H9 (cell line): Measurements from ENCODE around the gene LRRC8B. TPM values are rescaled to one million over a fixed set of nuclear protein-coding genes. Genes with fewer than 3 reads are reported as not detected.

Source experiments
- DNase-seq: peaks from one replicate; pipeline ENCODE4 v3.0.0-alpha.2; 2017
- H2AFZ ChIP-seq: one replicate; pipeline ENCODE4 v1.6.1; 2013; ENCODE audit warnings: mild to moderate bottlenecking, low read length, control low read depth, moderate library complexity
- H2AK5ac ChIP-seq: 2 replicates; pipeline ENCODE4 v1.6.1; 2013; ENCODE audit warnings: low read length, control low read depth, mixed read lengths; ENCODE audit not compliant: insufficient read length
- H2BK120ac ChIP-seq: one replicate; pipeline ENCODE4 v1.6.1; 2013; ENCODE audit warnings: low read depth, mild to moderate bottlenecking, low read length, control low read depth, inconsistent platforms; ENCODE audit not compliant: poor library complexity, severe bottlenecking
- H2BK12ac ChIP-seq: 2 replicates; pipeline ENCODE4 v1.6.1; 2013; ENCODE audit warnings: low read length, control low read depth, mixed read lengths, low read depth; ENCODE audit not compliant: insufficient read length
- H2BK15ac ChIP-seq: 2 replicates; pipeline ENCODE4 v1.6.1; 2013; ENCODE audit warnings: low read depth, low read length, control low read depth
- H2BK20ac ChIP-seq: one replicate; pipeline ENCODE4 v1.6.1; 2013; ENCODE audit warnings: low read depth, mild to moderate bottlenecking, low read length, control low read depth, inconsistent platforms; ENCODE audit not compliant: poor library complexity, severe bottlenecking
- H2BK5ac ChIP-seq: 2 replicates; pipeline ENCODE4 v1.6.1; 2013; ENCODE audit warnings: low read length, control low read depth, mixed read lengths; ENCODE audit not compliant: insufficient read length
- H3K14ac ChIP-seq: 2 replicates; pipeline ENCODE4 v1.6.1; 2013; ENCODE audit warnings: low read length, control low read depth; ENCODE audit not compliant: insufficient read depth
- H3K18ac ChIP-seq: 2 replicates; pipeline ENCODE4 v1.6.1; 2013; ENCODE audit warnings: low read depth, mild to moderate bottlenecking, mixed read lengths, low read length, control low read depth; ENCODE audit not compliant: insufficient read length
- H3K23ac ChIP-seq: 2 replicates; pipeline ENCODE4 v1.6.1; 2013; ENCODE audit warnings: low read length, control low read depth, mixed read lengths, low read depth; ENCODE audit not compliant: insufficient read length
- H3K23me2 ChIP-seq: 2 replicates; pipeline ENCODE4 v1.6.1; 2013; ENCODE audit warnings: low read depth, mild to moderate bottlenecking, mixed read lengths, low read length, control low read depth; ENCODE audit not compliant: insufficient read length, poor library complexity, severe bottlenecking
- H3K27ac ChIP-seq: 2 replicates; pipeline ENCODE4 v1.5.1; 2013; ENCODE audit warnings: low read length, control low read depth, mixed read lengths, low read depth; ENCODE audit not compliant: insufficient read length
- H3K27me3 ChIP-seq: 2 replicates; pipeline ENCODE4 v1.6.1; 2013; ENCODE audit warnings: low read length, control low read depth, inconsistent platforms; ENCODE audit not compliant: insufficient read depth
- H3K4ac ChIP-seq: 2 replicates; pipeline ENCODE4 v1.6.1; 2013; ENCODE audit warnings: low read depth, mild to moderate bottlenecking, control low read depth, inconsistent platforms, low read length, moderate library complexity
- H3K4me1 ChIP-seq: 2 replicates; pipeline ENCODE4 v1.6.1; 2013; ENCODE audit warnings: low read length, control low read depth, inconsistent platforms; ENCODE audit not compliant: insufficient read depth
- H3K4me2 ChIP-seq: 2 replicates; pipeline ENCODE4 v1.6.1; 2013; ENCODE audit warnings: low read length, control low read depth, mixed read lengths; ENCODE audit not compliant: insufficient read length, insufficient read depth
- H3K56ac ChIP-seq: 2 replicates; pipeline ENCODE4 v1.6.1; 2013; ENCODE audit warnings: low read depth, mild to moderate bottlenecking, mixed read lengths, low read length, control low read depth; ENCODE audit not compliant: insufficient read length
- H3K79me1 ChIP-seq: 2 replicates; pipeline ENCODE4 v1.6.1; 2013; ENCODE audit warnings: low read depth, mild to moderate bottlenecking, moderate library complexity, low read length, control low read depth, inconsistent platforms; ENCODE audit not compliant: insufficient read depth, poor library complexity, severe bottlenecking
- H3K79me2 ChIP-seq: 2 replicates; pipeline ENCODE4 v1.6.1; 2013; ENCODE audit warnings: low read length, control low read depth, inconsistent platforms; ENCODE audit not compliant: insufficient read depth
- H3K9ac ChIP-seq: 2 replicates; pipeline ENCODE4 v1.6.1; 2013; ENCODE audit warnings: low read length, control low read depth, mixed read lengths; ENCODE audit not compliant: insufficient read length; ENCODE audit errors: extremely low read depth
- H3K9me3 ChIP-seq: one replicate; pipeline ENCODE4 v1.6.1; 2013; ENCODE audit warnings: low read depth, low read length, inconsistent platforms; ENCODE audit not compliant: control insufficient read depth
- H3T11ph ChIP-seq: one replicate; pipeline ENCODE4 v1.6.1; 2013; ENCODE audit warnings: mild to moderate bottlenecking, low read length, control low read depth, inconsistent platforms
- H4K20me1 ChIP-seq: one replicate; pipeline ENCODE4 v1.6.1; 2013; ENCODE audit not compliant: control insufficient read depth, insufficient read length, insufficient read depth
- H4K5ac ChIP-seq: 2 replicates; pipeline ENCODE4 v1.6.1; 2013; ENCODE audit warnings: low read depth, mild to moderate bottlenecking, mixed read lengths, low read length, control low read depth; ENCODE audit not compliant: insufficient read length
- H4K8ac ChIP-seq: replicated peaks from 2 replicates; pipeline ENCODE4 v1.6.1; 2013; ENCODE audit warnings: low read length, control low read depth, mixed read lengths, low read depth; ENCODE audit not compliant: insufficient read length
- H4K91ac ChIP-seq: 2 replicates; pipeline ENCODE4 v1.6.1; 2013; ENCODE audit warnings: low read depth, mild to moderate bottlenecking, moderate library complexity, mixed read lengths, low read length, control low read depth; ENCODE audit not compliant: insufficient read length
- H3K27ac Mint-ChIP-seq, 3 experiments: 2 replicates in 2 of 3; 3 replicates in 1 of 3; pipeline ENCODE4 v1.8.0; 2020 to 2021; ENCODE audit warnings: mixed read lengths in 3 of 3, mild to moderate bottlenecking in 1 of 3, moderate library complexity in 1 of 3
- H3K27me3 Mint-ChIP-seq: 2 replicates; pipeline ENCODE4 v1.8.0; 2021; ENCODE audit warnings: low read depth, mild to moderate bottlenecking, moderate library complexity, mixed read lengths
- H3K36me3 Mint-ChIP-seq, 3 experiments: 2 replicates in 2 of 3; 3 replicates in 1 of 3; pipeline ENCODE4 v1.8.0; 2020 to 2021; ENCODE audit warnings: low read depth in 3 of 3, mixed read lengths in 3 of 3; ENCODE audit not compliant: insufficient read depth in 1 of 3
- H3K4me1 Mint-ChIP-seq, 2 experiments: 2 replicates each; pipeline ENCODE4 v1.8.0; 2020; ENCODE audit warnings: mixed read lengths in 2 of 2
- H3K4me3 Mint-ChIP-seq, 2 experiments: 2 replicates in 1 of 2; 3 replicates in 1 of 2; pipeline ENCODE4 v1.8.0; 2020 to 2021; ENCODE audit warnings: mild to moderate bottlenecking in 2 of 2, mixed read lengths in 2 of 2, moderate library complexity in 1 of 2
- H3K9me3 Mint-ChIP-seq, 2 experiments: 2 replicates in 1 of 2; 3 replicates in 1 of 2; pipeline ENCODE4 v1.8.0; 2020; ENCODE audit warnings: mild to moderate bottlenecking in 2 of 2, mixed read lengths in 2 of 2, moderate library complexity in 1 of 2
- CTCF ChIP-seq: fragments of 200-600 bp; sonication (generic); conservative IDR thresholded peaks from 3 replicates; pipeline ENCODE4 v1.8.0; 2021; ENCODE audit warnings: antibody characterized with exemption, mild to moderate bottlenecking
- WGBS: extraction: QIAGEN DNeasy Blood & Tissue Kit; methylation state at CpG from one replicate; pipeline ENCODE4 v1.1.7; 2013; ENCODE audit warnings: missing lambda C conversion rate, low lambda C conversion rate, mixed read lengths; ENCODE audit not compliant: insufficient read length; ENCODE audit errors: extremely low coverage; 5-methylcytosine and 5-hydroxymethylcytosine counted together
- total RNA-seq: library from RNA; stranded (reverse); gene quantifications from 2 replicates; pipeline ENCODE4 v1.2.1, GENCODE V29; 2021

LRRC8B gene
- total RNA-seq, 1 experiment from 2014 or later, result 33.2 TPM

DNA sequence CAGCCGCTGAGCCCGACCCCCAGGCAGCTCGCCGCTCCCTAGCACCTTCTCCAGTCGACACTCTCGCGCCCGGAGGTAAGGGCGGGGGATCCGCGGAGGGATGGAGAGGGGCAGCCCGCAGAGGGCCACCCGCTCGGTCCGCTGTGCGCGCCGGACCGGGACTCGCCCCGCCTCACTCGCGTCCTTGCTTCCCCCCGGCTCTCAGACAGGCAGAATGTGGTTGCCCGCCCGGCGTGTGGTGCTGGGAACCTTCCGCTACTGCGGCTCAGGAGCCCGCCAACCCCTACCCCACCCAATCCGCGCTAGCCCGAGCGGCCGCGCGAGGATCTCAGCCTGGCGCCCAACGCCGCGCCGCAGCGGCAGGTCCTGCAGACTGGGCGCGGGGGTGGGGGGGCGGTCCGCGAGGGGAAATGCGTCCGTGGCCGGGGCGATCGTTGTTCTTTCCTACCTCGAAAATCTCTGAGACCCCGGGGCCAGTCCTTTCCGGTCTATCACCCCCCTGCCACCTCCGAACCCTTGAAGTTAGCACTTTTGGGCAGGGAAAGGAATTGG is 108.7 kb downstream of the LRRC8B start:
- Histone ChIP-seq H4K20me1 (no peaks in the 10 kb centered on the region), H3T11ph (no peak overlapping the region), H3K9ac (no peak overlapping the region), H2BK12ac (no peak overlapping the region), H3K14ac (peak overlapping the region; percentile 83), H2BK15ac (no peak overlapping the region), H2AFZ (no peak overlapping the region), H4K8ac (no peak overlapping the region), H3K4ac (no peak overlapping the region), H3K56ac (no peak overlapping the region), H3K79me2 (no peaks in the 10 kb centered on the region), H3K27me3 (peaks cover 5% of the 10 kb centered on the region; the same call in 1 of the 2 replicates), H3K23ac (no peak overlapping the region), H3K79me1 (no peaks in the 10 kb centered on the region), H3K4me1 (no peaks in the 10 kb centered on the region), H2BK5ac (no peak overlapping the region), H3K9me3 (no peaks in the 10 kb centered on the region), H4K5ac (no peak overlapping the region), H3K23me2 (peaks cover 22% of the 10 kb centered on the region), H2AK5ac (no peak overlapping the region), H3K4me2 (peak overlapping the region; percentile 82), H3K18ac (peak overlapping the region; percentile 46), H2BK20ac (no peak overlapping the region), H2BK120ac (no peak overlapping the region), H3K27ac (no peak overlapping the region), H4K91ac (no peak overlapping the region)
- DNase-seq, result peak; percentile 55
- Mint-ChIP-seq H3K27me3 (peaks cover 41% of the 10 kb centered on the region), H3K4me3 (peak overlapping the region; percentile 83 to 88), H3K36me3 (no peaks in the 10 kb centered on the region), H3K4me1 (peaks cover 20 to 23% of the 10 kb centered on the region in 2 experiments), H3K9me3 (no peaks in the 10 kb centered on the region), H3K27ac (peak overlapping the region in 1 of 3 experiments; percentile 57; a peak in 1 of 7 replicates)
- no CpG with 5 or more reads among the region's 57 CpGs for WGBS
- TF ChIP-seq CTCF, result no peak
